ENCODE data around the gene MAML2.

Gene MAML2

GRCh38 chr11:96339706-96340554 lies 3.1 kb downstream of the MAML2 start:
- no peak for DNase-seq (ENCODE audit: low spot score)

- peak; percentile 45 for DNase-seq (ENCODE audit: low spot score)
Measured at GRCh38 chr11:96338910-96339705, 3.9 kb downstream of the MAML2 start.

- peak; percentile 37 for DNase-seq (ENCODE audit: low spot score)
Measured at GRCh38 chr11:96337541-96338431, 5.2 kb downstream of the MAML2 start.

GRCh38 chr11:96335388-96335787 lies 7.6 kb downstream of the MAML2 start:
- no peak for DNase-seq (ENCODE audit: low spot score)

GRCh38 chr11:96334219-96334618 lies 8.8 kb downstream of the MAML2 start:
- DNase-seq (ENCODE audit: low spot score), result no peak

- no peak for DNase-seq (ENCODE audit: low spot score)
Measured at GRCh38 chr11:96333191-96333719, 9.7 kb downstream of the MAML2 start.

GRCh38 chr11:96332126-96332771 lies 10.7 kb downstream of the MAML2 start:
- no peak for DNase-seq (ENCODE audit: low spot score)

GRCh38 chr11:96331699-96332116 lies 11.3 kb downstream of the MAML2 start:
- DNase-seq (ENCODE audit: low spot score), result no peak

- DNase-seq (ENCODE audit: low spot score), result no peak
Measured at GRCh38 chr11:96330511-96330859, 12.5 kb downstream of the MAML2 start.

- DNase-seq (ENCODE audit: low spot score), result no peak
Measured at GRCh38 chr11:96329855-96330510, 13.0 kb downstream of the MAML2 start.

GRCh38 chr11:96329419-96329818 lies 13.6 kb downstream of the MAML2 start:
- DNase-seq (ENCODE audit: low spot score), result no peak

GRCh38 chr11:96328395-96329010 lies 14.5 kb downstream of the MAML2 start:
- no peak for DNase-seq (ENCODE audit: low spot score)

GRCh38 chr11:96326959-96327358 lies 16.0 kb downstream of the MAML2 start:
- no peak for DNase-seq (ENCODE audit: low spot score)

GRCh38 chr11:96324912-96325311 lies 18.1 kb downstream of the MAML2 start:
- DNase-seq (ENCODE audit: low spot score), result no peak

GRCh38 chr11:96323642-96323985 lies 19.4 kb downstream of the MAML2 start:
- no peak for DNase-seq (ENCODE audit: low spot score)

- no peak for DNase-seq (ENCODE audit: low spot score)
Measured at GRCh38 chr11:96322775-96323641, 20.0 kb downstream of the MAML2 start.

GRCh38 chr11:96321091-96321490 lies 21.9 kb downstream of the MAML2 start:
- no peak for DNase-seq (ENCODE audit: low spot score)

- DNase-seq (ENCODE audit: low spot score), result no peak
Measured at GRCh38 chr11:96319898-96320656, 22.9 kb downstream of the MAML2 start.

- DNase-seq (ENCODE audit: low spot score), result no peak
Measured at GRCh38 chr11:96318850-96319249, 24.1 kb downstream of the MAML2 start.

All from CD4-positive, alpha-beta T cell treated with Interleukin-6 at 100 ng/mL for 8 hours (primary cell).